Heart left ventricle (tissue), 16 donors: ENCODE results near the gene RNF186. TPM values are rescaled to one million over a fixed set of nuclear protein-coding genes. Genes with fewer than 3 reads are reported as not detected.

ENCODE experiments used
- ATAC-seq, 4 donors: fragments of 200-7000 bp; cut with Tn5 transposase; one replicate each; pipeline ENCODE4 v1.9.1; 2020 to 2022; ENCODE audit warnings: moderate library complexity in 4 of 4, mild to moderate bottlenecking in 3 of 4, moderate number of reproducible peaks in 1 of 4
- DNase-seq, 5 donors: peaks; one replicate each; pipeline ENCODE4 v3.0.0-alpha.2; 2020
- H3K27ac ChIP-seq, 12 donors: fragments of 200-600 bp; sonication (generic) in 4 of 12; one replicate each; pipeline versions ENCODE4 v1.5.0 to v1.8.0; 2016 to 2022; ENCODE audit warnings: mild to moderate bottlenecking in 2 of 12
- H3K27me3 ChIP-seq, 9 donors: fragments of 200-600 bp; sonication (generic) in 2 of 9; one replicate each; pipeline versions ENCODE4 v1.5.1 to v1.8.0; 2016 to 2022; ENCODE audit warnings: mild to moderate bottlenecking in 3 of 9
- H3K36me3 ChIP-seq, 9 donors: fragments of 200-600 bp; sonication (generic) in 2 of 9; one replicate each; pipeline versions ENCODE4 v1.5.0 to v1.8.0; 2018 to 2022; ENCODE audit warnings: mild to moderate bottlenecking in 2 of 9
- H3K4me1 ChIP-seq, 12 donors: fragments of 200-600 bp; sonication (generic) in 4 of 12; one replicate each; pipeline versions ENCODE4 v1.5.0 to v1.8.0; 2016 to 2022; ENCODE audit warnings: mild to moderate bottlenecking in 3 of 12
- H3K4me3 ChIP-seq, 12 donors: fragments of 200-600 bp; sonication (generic) in 4 of 12; one replicate each; pipeline versions ENCODE4 v1.5.0 to v1.8.0; 2017 to 2022; ENCODE audit warnings: mild to moderate bottlenecking in 9 of 12, moderate library complexity in 4 of 12
- H3K9me3 ChIP-seq, 12 donors: fragments of 200-600 bp; sonication (generic) in 4 of 12; one replicate each; pipeline versions ENCODE4 v1.5.0 to v1.8.0; 2016 to 2022; ENCODE audit warnings: mild to moderate bottlenecking in 1 of 12
- POLR2A ChIP-seq, 2 donors: fragments of 450-650 bp; IDR thresholded peaks; one replicate each; pipeline ENCODE4 v1.6.1; 2017; ENCODE audit warnings: antibody characterized with exemption in 2 of 2, mild to moderate bottlenecking in 2 of 2, moderate library complexity in 2 of 2
- WGBS, 4 donors: extraction: QIAGEN DNeasy Blood & Tissue Kit in 2 of 4; methylation state at CpG; one replicate each; pipeline versions ENCODE4 v1.1.5 to v1.1.7; 2013 to 2018; 5-methylcytosine and 5-hydroxymethylcytosine counted together
- intact Hi-C, 10 donors: fragments of 100-400 bp; cut with DNase I; formaldehyde crosslinking; loops; one replicate each; pipeline versions ENCODE4 v1.11.1 to v1.14.2; 2022
- polyA plus RNA-seq, 2 donors: library from polyadenylated mRNA; stranded (reverse); fragments of 200-250 nt; gene quantifications; one replicate each; pipeline ENCODE4 v1.2.3, GENCODE V29; 2013
- total RNA-seq, 9 donors: library from RNA; depleted of rRNA in 2 of 9; stranded (reverse); fragments of >200 nt in 2 of 9; fragmentation: NEBNext Ultra II Directional in 3 of 9; extraction: Animal tissue kit (Norgen Biotek cat#: 25700) in 3 of 9; gene quantifications; one replicate each; pipeline versions ENCODE4 v1.1.0 to v1.2.4, GENCODE V29; 2016 to 2023
- TF ChIP-seq, protein P1 (sequence below), 12 donors: fragments of 200-600 bp; sonication (generic) in 4 of 12; IDR thresholded peaks; one replicate each; pipeline versions ENCODE4 v1.5.0 to v1.8.0; 2018 to 2022; ENCODE audit warnings: antibody characterized with exemption in 12 of 12, mild to moderate bottlenecking in 5 of 12
- donor health status: ischemic (EF 13 %, LVEDD 7.1; RV severe dilation, severe dysfunction).
- donor health status: healthy with polysubstance abuse.
- donor health status: DM: no; HTN: yes; CAD: no.
- donor health status: DM: no; HTN: no; CAD: no.
- donor health status: ischemic (EF 25% LVEDD 6.9; RV normal size, moderate dysfunction).
- donor health status: ischemic (EF 25% LVEDD 5.7; RV mildly dilated, moderate dysfunction).
- donor health status: healthy.
- donor health status: DM: yes; HTN: yes; CAD: no.
- donor health status: ischemic (EF 35%, LVEDD 5.7; RV mildly dilated, moderate dysfunction).
- donor health status: nonischemic (EF 11% LVEDD 7.7; RV severe dilation, severe dysfunction).
- donor health status: DM: yes; HTN: yes; CAD: no.
- donor health status: PGD.
- donor health status: ischemic (EF 29% LVEDD 5.4; RV normal size, mild dysfunction).
- donor health status: nonischemic (EF 23%, LVEDD 6.1; RV moderate dilation, normal function).

The RNF186 gene
- total and polyA plus RNA-seq, 11 donors: not detected

DNA sequence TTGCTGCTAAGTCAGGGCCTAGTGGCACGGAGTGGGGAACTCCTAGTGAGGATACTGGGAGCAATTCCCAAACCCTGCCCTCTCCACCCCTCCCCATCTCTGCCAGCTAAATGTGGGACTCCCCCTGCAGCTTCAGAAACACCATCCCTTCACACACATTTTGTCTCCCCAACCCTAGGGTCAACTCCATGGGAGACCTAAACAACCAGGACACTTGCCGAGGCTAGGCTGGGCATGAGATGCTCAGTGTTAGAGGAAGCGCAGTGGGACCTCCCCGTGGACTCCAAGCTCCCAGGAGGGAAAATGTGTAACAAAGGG lies 1.5 kb downstream of the RNF186 start:
- no peaks in the 10 kb centered on the region for H3K36me3 ChIP-seq
- peaks cover 0 to 6% (median 0%) of the 10 kb centered on the region in 12 donors for H3K9me3 ChIP-seq
- H3K4me1 ChIP-seq: no peaks in the 10 kb centered on the region
- H3K27ac ChIP-seq: no peak overlapping the region
- intact Hi-C loops: loop anchor here in 1 of 10 donors (5.0 kb wide), 1 partner anchor 96 kb away; no protein-coding TSS in a partner anchor
- WGBS, 4 donors: 82 to 91% (median 85%) methylated on average over 4 of the region's 4 CpGs
- DNase-seq: no peak
- no peak for ATAC-seq
- TF ChIP-seq POLR2A (IDR thresholded peaks at IDR 0.05): no peak
- TF ChIP-seq, protein P1, sequence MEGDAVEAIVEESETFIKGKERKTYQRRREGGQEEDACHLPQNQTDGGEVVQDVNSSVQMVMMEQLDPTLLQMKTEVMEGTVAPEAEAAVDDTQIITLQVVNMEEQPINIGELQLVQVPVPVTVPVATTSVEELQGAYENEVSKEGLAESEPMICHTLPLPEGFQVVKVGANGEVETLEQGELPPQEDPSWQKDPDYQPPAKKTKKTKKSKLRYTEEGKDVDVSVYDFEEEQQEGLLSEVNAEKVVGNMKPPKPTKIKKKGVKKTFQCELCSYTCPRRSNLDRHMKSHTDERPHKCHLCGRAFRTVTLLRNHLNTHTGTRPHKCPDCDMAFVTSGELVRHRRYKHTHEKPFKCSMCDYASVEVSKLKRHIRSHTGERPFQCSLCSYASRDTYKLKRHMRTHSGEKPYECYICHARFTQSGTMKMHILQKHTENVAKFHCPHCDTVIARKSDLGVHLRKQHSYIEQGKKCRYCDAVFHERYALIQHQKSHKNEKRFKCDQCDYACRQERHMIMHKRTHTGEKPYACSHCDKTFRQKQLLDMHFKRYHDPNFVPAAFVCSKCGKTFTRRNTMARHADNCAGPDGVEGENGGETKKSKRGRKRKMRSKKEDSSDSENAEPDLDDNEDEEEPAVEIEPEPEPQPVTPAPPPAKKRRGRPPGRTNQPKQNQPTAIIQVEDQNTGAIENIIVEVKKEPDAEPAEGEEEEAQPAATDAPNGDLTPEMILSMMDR (IDR thresholded peaks at IDR 0.05): no peak
- H3K27me3 ChIP-seq: no peaks in the 10 kb centered on the region
- no peak overlapping the region for H3K4me3 ChIP-seq

DNA sequence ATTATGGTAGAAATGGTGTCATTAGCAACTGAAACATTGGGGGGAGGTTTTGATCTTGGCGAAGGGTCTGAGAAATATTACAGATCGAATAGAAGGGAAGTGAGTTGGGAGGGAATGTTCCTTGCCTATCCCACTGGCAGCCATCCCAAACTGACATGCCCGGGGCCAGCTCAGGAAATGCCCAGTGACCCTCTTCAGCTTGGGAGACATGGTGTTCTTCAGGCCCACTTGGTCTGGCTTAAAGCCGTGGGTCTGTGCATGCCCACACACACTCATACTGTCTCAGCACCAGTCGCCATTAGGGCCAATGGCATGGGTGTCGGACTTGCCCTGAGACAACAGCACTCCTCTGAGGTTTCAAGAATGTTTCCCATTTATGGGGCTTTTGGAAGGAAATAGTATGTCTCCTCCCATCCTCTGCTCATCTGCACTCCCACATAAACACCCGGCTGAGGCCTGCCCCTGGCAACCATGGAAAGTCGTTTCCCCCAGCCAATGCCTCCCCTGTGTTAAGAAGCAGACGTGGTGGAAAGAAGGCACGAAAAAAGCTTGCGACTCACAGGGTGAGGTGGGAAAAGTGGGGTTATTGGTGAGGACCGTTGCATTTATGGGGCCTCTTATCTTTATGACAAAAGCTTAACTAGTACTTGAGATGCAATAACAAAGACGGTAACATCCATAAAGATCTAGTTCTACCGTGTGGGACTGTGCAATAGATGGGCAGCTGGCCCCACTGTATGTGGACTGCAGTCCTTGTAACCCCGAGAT lies 2.0 kb downstream of the RNF186 start:
- ATAC-seq (no peak), DNase-seq (no peak)
- Histone ChIP-seq H3K4me1 (no peaks in the 10 kb centered on the region), H3K27me3 (no peaks in the 10 kb centered on the region), H3K36me3 (no peaks in the 10 kb centered on the region), H3K27ac (no peak overlapping the region), H3K9me3 (peaks cover 0 to 6% (median 0%) of the 10 kb centered on the region in 12 donors), H3K4me3 (no peak overlapping the region)
- intact Hi-C loops: loop anchor here in 1 of 10 donors (5.0 kb wide), 1 partner anchor 96 kb away; no protein-coding TSS in a partner anchor
- TF ChIP-seq, protein P1 (IDR thresholded peaks at IDR 0.05): no peak
- TF ChIP-seq POLR2A (IDR thresholded peaks at IDR 0.05): no peak
- WGBS, 4 donors: 70 to 72% (median 70%) methylated on average over 15 of the region's 15 CpGs

DNA sequence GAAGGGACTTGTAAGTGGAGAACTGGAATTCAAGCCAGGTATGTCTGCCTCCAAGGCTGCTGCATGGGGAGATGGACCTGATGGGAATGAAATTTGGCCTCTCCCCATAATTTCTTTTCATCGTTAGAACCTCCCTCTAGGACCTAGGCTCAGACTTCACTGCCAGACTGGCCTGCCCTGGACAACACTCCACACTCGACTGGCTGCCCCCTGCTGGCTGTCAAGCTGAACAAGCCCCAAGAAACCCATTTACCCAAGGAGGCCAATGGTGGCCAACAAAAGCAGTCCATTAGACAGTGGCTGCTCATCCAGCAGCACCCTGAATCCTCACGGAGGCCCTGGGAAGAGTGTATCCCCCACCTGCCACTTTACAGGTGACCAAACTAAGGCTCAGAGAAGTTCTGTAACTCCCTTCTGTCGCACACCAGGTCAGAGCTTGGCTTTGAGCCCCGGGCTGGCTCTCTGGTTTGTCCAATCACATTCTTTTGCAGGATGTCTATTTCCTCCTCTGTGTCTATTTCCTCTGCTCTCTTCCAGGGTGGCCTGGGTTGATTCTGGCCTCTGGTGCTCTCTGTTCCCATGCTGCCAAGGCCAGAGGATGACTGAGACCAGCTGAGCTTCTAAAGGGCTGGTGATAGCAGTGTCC lies 3.8 kb downstream of the RNF186 start:
- no peaks in the 10 kb centered on the region for H3K27me3 ChIP-seq
- no peaks in the 10 kb centered on the region for H3K4me1 ChIP-seq
- no peak overlapping the region for H3K4me3 ChIP-seq
- 53 to 58% (median 56%) methylated on average over 5 of the region's 5 CpGs for WGBS, 4 donors
- ATAC-seq (peak in 1 of 4 donors; percentile 36), DNase-seq (peak in 1 of 5 donors; percentile 35)
- H3K36me3 ChIP-seq: no peaks in the 10 kb centered on the region
- peaks cover 0 to 6% (median 0%) of the 10 kb centered on the region in 12 donors for H3K9me3 ChIP-seq
- TF ChIP-seq, protein P1 (IDR thresholded peaks at IDR 0.05): peak in 10 of 12 donors; percentile 16 to 52 (median 40)
- no peak for TF ChIP-seq POLR2A (IDR thresholded peaks at IDR 0.05)
- H3K27ac ChIP-seq: no peak overlapping the region
- intact Hi-C loops: loop anchor here in 1 of 10 donors (5.0 kb wide), 1 partner anchor 94 kb away; no protein-coding TSS in a partner anchor

DNA sequence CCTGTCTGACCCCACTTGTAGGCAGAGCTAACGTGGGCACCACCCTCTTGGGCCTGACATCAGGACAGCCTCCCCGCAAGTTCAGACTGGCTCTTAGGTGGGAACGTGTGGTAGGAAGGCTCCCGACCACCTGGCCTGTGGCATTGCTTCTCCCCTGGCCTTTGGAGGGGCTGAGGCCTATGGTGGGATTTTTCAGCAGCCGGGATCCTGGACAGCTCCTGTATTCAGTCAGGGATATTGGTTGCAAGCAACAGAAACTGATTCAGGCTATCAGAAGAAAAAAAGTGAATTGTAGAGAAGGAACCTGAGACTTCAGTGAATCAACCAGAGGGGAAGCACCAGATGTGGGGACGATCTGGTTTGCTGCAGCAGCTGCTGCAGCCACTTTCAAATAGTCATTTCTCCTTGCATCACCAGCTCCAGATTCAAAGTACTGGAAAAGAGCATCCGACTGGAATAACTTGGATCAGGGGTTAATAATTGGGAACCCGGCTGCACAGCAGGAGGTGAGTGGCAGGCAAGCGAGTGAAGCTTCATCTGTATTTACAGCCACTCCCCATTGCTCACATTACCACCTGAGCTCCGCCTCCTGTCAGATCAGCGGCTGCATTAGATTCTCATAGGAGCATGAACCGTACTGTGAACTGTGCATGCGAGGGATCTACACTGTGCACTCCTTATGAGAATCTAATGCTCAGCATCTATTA lies 5.9 kb downstream of the RNF186 start:
- intact Hi-C loops: no loop called here
- WGBS, 4 donors: 72 to 83% (median 77%) methylated on average over 13 of the region's 13 CpGs

More for the DNA sequence above, 5.9 kb downstream of the RNF186 start:
- no peaks in the 10 kb centered on the region for H3K36me3 ChIP-seq
- ATAC-seq (no peak), DNase-seq (no peak)
- no peaks in the 10 kb centered on the region for H3K27me3 ChIP-seq
- no peak for TF ChIP-seq POLR2A (IDR thresholded peaks at IDR 0.05)
- TF ChIP-seq, protein P1 (IDR thresholded peaks at IDR 0.05): no peak
- no peak overlapping the region for H3K4me3 ChIP-seq
- H3K4me1 ChIP-seq: no peaks in the 10 kb centered on the region
- peaks cover 0 to 6% (median 0%) of the 10 kb centered on the region in 12 donors for H3K9me3 ChIP-seq
- H3K27ac ChIP-seq: no peak overlapping the region
